Ovary (tissue), 9 donors: Measurements from ENCODE around the gene SRSF5. TPM values are rescaled to one million over a fixed set of nuclear protein-coding genes. Genes with fewer than 3 reads are reported as not detected.

ENCODE experiments used
- DNase-seq, 5 donors: peaks; one replicate each; pipeline ENCODE4 v3.0.0-alpha.2; 2019 to 2020
- H3K27ac ChIP-seq, 2 donors: fragments of 200-600 bp; one replicate each; pipeline versions ENCODE4 v1.5.1 to v1.8.0; 2019 to 2022
- H3K27me3 ChIP-seq: fragments of 200-600 bp; one replicate; pipeline ENCODE4 v1.8.0; 2022
- H3K36me3 ChIP-seq: fragments of 200-600 bp; sonication (generic); one replicate; pipeline ENCODE4 v1.5.1; 2019
- H3K4me1 ChIP-seq: one replicate; pipeline ENCODE4 v1.8.1; 2013; ENCODE audit warnings: mild to moderate bottlenecking, moderate library complexity; ENCODE audit not compliant: insufficient read depth
- H3K4me3 ChIP-seq: fragments of 200-600 bp; sonication (generic); one replicate; pipeline ENCODE4 v1.5.1; 2017
- H3K9me3 ChIP-seq, 2 donors: fragments of 200-600 bp in 1 of 2; sonication (generic) in 1 of 2; one replicate each; pipeline versions ENCODE4 v1.5.1 to v1.8.1; 2013 to 2019; ENCODE audit warnings: mild to moderate bottlenecking in 1 of 2, moderate library complexity in 1 of 2
- EP300 ChIP-seq: sonication (generic); formaldehyde crosslinking; IDR thresholded peaks from one replicate; pipeline ENCODE4 v1.6.1; 2017; ENCODE audit warnings: antibody characterized with exemption
- POLR2A ChIP-seq: fragments of 450-650 bp; IDR thresholded peaks from one replicate; pipeline ENCODE4 v1.6.1; 2017; ENCODE audit warnings: antibody characterized with exemption, mild to moderate bottlenecking, moderate library complexity
- WGBS, 3 donors: extraction: QIAGEN DNeasy Blood & Tissue Kit in 1 of 3; methylation state at CpG; one replicate each; pipeline versions ENCODE4 v1.1.5 to v1.1.7; 2013 to 2017; 5-methylcytosine and 5-hydroxymethylcytosine counted together
- intact Hi-C, 4 donors: fragments of 100-400 bp; cut with DNase I; formaldehyde crosslinking; loops; one replicate each; pipeline versions ENCODE4 v1.11.0 to v1.15.1; 2022 to 2023
- polyA plus RNA-seq, 2 donors: library from polyadenylated mRNA; stranded (reverse); fragments of 200-250 nt in 1 of 2; fragments of 350-450 nt in 1 of 2; fragmentation: Illumina TruSeq in 1 of 2; extraction: RNeasy Lipid Tissue Mini Kit (QIAGEN cat#74804) in 1 of 2; gene quantifications; one replicate each; pipeline ENCODE4 v1.2.3, GENCODE V29; 2013 to 2014
- total RNA-seq, 7 donors: library from RNA; depleted of rRNA in 2 of 7; stranded (reverse); fragments of >200 nt in 2 of 7; fragmentation: NEBNext Ultra II Directional in 3 of 7; extraction: Animal tissue kit (Norgen Biotek cat#: 25700) in 3 of 7; gene quantifications; one replicate each; pipeline versions ENCODE4 v1.1.0 to v1.2.4, GENCODE V29; 2016 to 2023
- TF ChIP-seq, protein P1 (sequence below), 3 donors: fragments of 450-650 bp in 2 of 3; fragments of 200-600 bp in 1 of 3; IDR thresholded peaks; one replicate each; pipeline versions ENCODE4 v1.5.1 to v1.8.0; 2016 to 2022; ENCODE audit warnings: antibody characterized with exemption in 3 of 3, mild to moderate bottlenecking in 1 of 3
- donor health status: DM: no; HTN: no; CAD: no; lungs with moderate emphysema.
- donor health status: DM: no; HTN: no; CAD: no.
- donor health status: Bipolar disorder and iron deficiency.
- donor health status: DM: yes; HTN: yes; CAD: no.
- donor health status: DM: no; HTN: no; CAD: no.
- donor health status: DM: yes; HTN: yes; CAD: no.

The SRSF5 gene
- total and polyA plus RNA-seq, 9 donors: 273 to 446 (median 327) TPM

- Histone ChIP-seq H3K4me1 (no peaks in the 10 kb centered on the region), H3K27ac (no peak overlapping the region), H3K36me3 (no peaks in the 10 kb centered on the region), H3K4me3 (no peak overlapping the region), H3K27me3 (no peaks in the 10 kb centered on the region), H3K9me3 (no peaks in the 10 kb centered on the region)
- TF ChIP-seq POLR2A (no peak), EP300 (no peak)
- TF ChIP-seq, protein P1, sequence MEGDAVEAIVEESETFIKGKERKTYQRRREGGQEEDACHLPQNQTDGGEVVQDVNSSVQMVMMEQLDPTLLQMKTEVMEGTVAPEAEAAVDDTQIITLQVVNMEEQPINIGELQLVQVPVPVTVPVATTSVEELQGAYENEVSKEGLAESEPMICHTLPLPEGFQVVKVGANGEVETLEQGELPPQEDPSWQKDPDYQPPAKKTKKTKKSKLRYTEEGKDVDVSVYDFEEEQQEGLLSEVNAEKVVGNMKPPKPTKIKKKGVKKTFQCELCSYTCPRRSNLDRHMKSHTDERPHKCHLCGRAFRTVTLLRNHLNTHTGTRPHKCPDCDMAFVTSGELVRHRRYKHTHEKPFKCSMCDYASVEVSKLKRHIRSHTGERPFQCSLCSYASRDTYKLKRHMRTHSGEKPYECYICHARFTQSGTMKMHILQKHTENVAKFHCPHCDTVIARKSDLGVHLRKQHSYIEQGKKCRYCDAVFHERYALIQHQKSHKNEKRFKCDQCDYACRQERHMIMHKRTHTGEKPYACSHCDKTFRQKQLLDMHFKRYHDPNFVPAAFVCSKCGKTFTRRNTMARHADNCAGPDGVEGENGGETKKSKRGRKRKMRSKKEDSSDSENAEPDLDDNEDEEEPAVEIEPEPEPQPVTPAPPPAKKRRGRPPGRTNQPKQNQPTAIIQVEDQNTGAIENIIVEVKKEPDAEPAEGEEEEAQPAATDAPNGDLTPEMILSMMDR (IDR thresholded peaks at IDR 0.05): no peak
- no peak for DNase-seq
- 79 to 82% (median 81%) methylated on average over 5 of the region's 5 CpGs for WGBS, 3 donors
- intact Hi-C loops: no loop called here
Observed at GRCh38 chr14:69797573-69798338, 30.8 kb downstream of the SRSF5 start.

- DNase-seq: no peak
- intact Hi-C loops: no loop called here
- 94 to 95% (median 95%) methylated on average over 4 of the region's 4 CpGs for WGBS, 3 donors
- Histone ChIP-seq H3K27ac (no peak overlapping the region), H3K27me3 (no peaks in the 10 kb centered on the region), H3K4me3 (no peak overlapping the region), H3K9me3 (no peaks in the 10 kb centered on the region), H3K36me3 (no peaks in the 10 kb centered on the region), H3K4me1 (no peaks in the 10 kb centered on the region)
- TF ChIP-seq, protein P1 (IDR thresholded peaks at IDR 0.05): no peak
- TF ChIP-seq EP300 (no peak), POLR2A (no peak)
Observed at GRCh38 chr14:69798339-69798735, 31.4 kb downstream of the SRSF5 start.

GRCh38 chr14:69803753-69804152 is 36.8 kb downstream of the SRSF5 start:
- no peaks in the 10 kb centered on the region for H3K9me3 ChIP-seq
- H3K36me3 ChIP-seq: no peaks in the 10 kb centered on the region
- TF ChIP-seq POLR2A (no peak), EP300 (no peak)
- TF ChIP-seq, protein P1 (IDR thresholded peaks at IDR 0.05): no peak
- no peak overlapping the region for H3K4me3 ChIP-seq
- no peak overlapping the region for H3K27ac ChIP-seq
- no peaks in the 10 kb centered on the region for H3K4me1 ChIP-seq
- no peak for DNase-seq
- no peaks in the 10 kb centered on the region for H3K27me3 ChIP-seq
- intact Hi-C loops: no loop called here

DNA sequence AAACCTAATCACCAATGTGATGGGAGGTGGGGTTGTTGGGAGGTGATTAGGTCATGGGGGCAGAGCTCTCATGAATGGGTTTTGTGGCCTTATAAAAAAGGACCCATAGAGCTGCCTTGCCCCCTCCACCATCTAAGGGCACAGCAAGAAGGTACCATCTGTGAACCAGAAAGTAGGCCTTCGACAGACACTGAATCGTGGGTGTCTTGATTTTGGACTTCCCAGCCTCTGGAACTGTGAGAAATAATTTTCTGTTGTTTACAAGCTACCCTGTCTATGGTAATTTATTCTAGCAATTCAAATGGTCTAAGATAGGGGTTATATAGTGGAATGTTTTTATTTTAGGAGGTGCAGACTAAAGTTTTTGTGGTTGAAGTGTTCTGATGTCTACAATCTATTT is 38.0 kb downstream of the SRSF5 start:
- intact Hi-C loops: no loop called here
- no peaks in the 10 kb centered on the region for H3K4me1 ChIP-seq
- H3K27me3 ChIP-seq: no peaks in the 10 kb centered on the region
- no peak for DNase-seq
- no peaks in the 10 kb centered on the region for H3K9me3 ChIP-seq
- no peak overlapping the region for H3K4me3 ChIP-seq
- H3K36me3 ChIP-seq: no peaks in the 10 kb centered on the region
- 80 to 95% (median 86%) methylated on average over 2 of the region's 2 CpGs for WGBS, 3 donors
- H3K27ac ChIP-seq: no peak overlapping the region
- TF ChIP-seq POLR2A (no peak), EP300 (no peak)
- TF ChIP-seq, protein P1 (IDR thresholded peaks at IDR 0.05): no peak
